ENCODE data around the gene SCNM1.

The SCNM1 gene

DNA sequence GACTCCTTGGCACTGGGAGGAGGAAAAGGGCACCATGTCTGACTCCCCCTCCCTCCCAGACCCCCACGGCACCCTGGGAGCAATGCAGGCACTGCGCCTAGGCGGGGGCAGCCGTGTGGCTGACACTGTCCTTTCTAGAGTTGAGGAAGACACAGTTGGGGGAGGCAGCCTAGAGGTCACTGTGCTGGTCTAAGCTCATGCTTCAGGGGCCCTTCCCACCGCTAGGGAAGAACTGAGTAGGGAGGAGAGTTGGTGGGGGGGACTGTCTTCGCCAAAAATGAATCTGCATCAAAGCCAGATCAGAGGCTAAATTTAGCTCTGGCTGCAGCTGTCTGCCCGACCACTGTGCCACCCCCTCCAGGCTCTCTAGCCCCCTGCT is 22.9 kb upstream of the SCNM1 start:
- no peak for DNase-seq (ENCODE audit: low spot score)

DNA sequence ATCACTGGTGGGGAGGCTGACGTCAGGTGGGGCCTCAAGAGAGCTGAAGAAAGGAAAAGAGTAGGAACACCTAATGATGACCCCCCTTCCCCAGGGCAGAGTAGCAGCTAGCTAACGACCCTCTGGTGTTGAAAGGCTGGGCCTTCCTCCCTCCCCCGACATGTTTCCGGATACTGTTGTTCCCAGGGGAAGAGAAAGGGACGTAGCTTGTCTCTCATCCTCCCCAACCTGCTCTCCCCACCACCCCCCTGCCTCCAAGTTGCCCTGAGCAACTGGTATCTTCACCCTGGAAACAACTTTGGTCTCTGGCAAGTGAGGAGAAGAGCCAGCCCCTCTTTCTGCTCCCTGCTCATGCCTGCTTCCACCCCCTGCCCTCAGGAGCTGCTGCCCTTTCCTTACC is 22.0 kb upstream of the SCNM1 start:
- TF ChIP-seq, protein P1, sequence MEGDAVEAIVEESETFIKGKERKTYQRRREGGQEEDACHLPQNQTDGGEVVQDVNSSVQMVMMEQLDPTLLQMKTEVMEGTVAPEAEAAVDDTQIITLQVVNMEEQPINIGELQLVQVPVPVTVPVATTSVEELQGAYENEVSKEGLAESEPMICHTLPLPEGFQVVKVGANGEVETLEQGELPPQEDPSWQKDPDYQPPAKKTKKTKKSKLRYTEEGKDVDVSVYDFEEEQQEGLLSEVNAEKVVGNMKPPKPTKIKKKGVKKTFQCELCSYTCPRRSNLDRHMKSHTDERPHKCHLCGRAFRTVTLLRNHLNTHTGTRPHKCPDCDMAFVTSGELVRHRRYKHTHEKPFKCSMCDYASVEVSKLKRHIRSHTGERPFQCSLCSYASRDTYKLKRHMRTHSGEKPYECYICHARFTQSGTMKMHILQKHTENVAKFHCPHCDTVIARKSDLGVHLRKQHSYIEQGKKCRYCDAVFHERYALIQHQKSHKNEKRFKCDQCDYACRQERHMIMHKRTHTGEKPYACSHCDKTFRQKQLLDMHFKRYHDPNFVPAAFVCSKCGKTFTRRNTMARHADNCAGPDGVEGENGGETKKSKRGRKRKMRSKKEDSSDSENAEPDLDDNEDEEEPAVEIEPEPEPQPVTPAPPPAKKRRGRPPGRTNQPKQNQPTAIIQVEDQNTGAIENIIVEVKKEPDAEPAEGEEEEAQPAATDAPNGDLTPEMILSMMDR (IDR thresholded peaks at IDR 0.05; ENCODE audit: extremely low read depth, missing control alignments), result no peak
- DNase-seq (ENCODE audit: low spot score), result no peak

More for the DNA sequence above, 22.9 kb upstream of the SCNM1 start:
- TF ChIP-seq, protein P1 (IDR thresholded peaks at IDR 0.05; ENCODE audit: extremely low read depth, missing control alignments), result no peak

DNA sequence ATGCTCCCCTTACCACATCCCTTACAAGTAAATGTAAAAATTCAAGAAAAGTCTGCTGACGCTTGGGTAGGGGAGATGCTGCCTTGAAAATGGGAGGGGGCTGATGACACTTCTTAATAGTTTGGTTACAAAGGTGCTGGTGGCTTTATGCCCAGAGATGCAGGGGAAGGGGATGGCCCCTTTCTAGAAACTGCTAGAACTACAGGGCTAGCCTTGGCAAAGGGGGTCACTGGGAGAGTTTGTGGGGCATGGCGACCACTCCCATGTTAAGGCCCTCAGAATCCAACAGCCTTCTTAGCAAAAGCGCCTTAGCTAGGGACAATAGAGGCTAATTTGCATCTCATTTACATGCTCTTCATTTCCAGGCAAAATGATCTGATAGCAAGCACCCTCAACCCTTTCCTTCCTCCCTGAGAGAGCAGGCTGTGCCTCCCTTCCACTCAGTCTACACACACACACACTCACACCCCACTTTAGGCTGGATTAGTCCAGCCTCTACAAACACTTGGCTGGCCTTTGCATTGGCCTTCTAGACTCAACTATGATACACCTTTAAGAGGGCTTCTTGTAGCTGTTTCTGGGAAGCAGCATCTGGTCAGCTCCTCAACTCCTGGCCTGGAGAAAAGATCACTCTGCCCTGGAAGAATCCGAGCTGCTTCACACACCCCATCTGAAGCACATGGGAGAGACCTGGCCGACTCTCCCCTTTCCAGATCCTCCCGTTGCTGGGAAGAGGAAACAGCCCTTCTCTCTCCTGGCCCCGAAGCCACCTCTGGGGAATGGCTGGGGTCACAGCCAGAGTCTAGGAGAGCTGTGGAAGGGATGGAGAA is 21.3 kb upstream of the SCNM1 start:
- TF ChIP-seq, protein P1 (IDR thresholded peaks at IDR 0.05; ENCODE audit: extremely low read depth, missing control alignments), result no peak
- no peak for DNase-seq (ENCODE audit: low spot score)

DNA sequence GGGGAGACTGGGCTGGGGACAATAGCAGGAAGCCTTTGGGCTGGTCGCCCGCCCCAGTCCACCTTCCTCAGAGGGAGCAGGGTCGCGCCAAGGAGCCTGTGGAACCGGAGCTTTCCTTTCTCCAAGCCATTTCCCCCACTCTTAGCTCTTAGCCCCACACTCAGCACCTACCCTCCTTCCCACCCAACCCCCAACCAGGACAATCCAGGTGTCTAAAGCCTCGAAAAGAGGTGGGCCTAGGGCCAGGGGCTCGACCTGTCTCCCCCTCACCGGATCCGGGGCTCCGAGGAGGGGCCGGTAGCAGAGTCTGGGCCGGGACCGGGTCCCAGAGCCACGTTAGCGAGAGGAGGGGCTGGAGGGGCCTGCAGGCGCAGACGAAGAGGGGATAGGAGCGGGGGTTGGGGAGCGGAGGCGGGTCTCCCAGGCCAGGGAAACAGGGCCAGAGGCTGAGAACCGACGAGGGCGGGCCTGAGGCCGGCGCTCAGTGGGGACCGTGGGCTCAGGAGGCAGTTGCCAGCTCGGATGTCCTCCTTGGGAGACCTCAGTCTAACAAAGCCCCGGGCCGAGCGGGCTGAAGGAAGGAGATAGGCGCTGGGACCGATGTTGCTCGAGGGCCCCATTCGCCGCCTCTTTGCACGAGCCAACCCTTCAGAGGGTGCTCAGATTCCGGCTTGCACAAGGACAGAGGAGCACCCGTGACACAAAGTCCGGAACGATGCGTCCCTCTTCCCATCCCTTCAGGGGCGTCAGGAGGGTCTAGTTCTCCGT is 20.5 kb upstream of the SCNM1 start:
- TF ChIP-seq, protein P1 (IDR thresholded peaks at IDR 0.05; ENCODE audit: extremely low read depth, missing control alignments), result no peak
- DNase-seq (ENCODE audit: low spot score), result no peak

DNA sequence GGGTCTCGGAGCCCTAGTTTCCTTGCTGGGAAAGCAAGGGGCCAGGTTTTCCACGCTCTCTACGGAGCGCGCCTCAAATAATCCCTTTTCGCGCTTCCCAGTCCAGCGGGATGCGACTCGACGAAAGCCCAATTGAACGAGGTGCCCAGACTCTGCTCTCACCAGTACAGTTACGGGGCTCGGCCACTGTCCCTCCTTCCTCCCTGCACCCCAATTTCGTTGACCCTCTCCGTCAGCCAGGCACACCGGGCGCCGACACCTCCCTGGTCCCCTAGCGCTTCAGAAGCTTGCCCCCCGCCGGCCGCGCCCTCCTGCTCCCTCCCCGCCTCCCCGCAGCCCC is 19.9 kb upstream of the SCNM1 start:
- no peak for DNase-seq (ENCODE audit: low spot score)
- TF ChIP-seq, protein P1 (IDR thresholded peaks at IDR 0.05; ENCODE audit: extremely low read depth, missing control alignments), result no peak

DNA sequence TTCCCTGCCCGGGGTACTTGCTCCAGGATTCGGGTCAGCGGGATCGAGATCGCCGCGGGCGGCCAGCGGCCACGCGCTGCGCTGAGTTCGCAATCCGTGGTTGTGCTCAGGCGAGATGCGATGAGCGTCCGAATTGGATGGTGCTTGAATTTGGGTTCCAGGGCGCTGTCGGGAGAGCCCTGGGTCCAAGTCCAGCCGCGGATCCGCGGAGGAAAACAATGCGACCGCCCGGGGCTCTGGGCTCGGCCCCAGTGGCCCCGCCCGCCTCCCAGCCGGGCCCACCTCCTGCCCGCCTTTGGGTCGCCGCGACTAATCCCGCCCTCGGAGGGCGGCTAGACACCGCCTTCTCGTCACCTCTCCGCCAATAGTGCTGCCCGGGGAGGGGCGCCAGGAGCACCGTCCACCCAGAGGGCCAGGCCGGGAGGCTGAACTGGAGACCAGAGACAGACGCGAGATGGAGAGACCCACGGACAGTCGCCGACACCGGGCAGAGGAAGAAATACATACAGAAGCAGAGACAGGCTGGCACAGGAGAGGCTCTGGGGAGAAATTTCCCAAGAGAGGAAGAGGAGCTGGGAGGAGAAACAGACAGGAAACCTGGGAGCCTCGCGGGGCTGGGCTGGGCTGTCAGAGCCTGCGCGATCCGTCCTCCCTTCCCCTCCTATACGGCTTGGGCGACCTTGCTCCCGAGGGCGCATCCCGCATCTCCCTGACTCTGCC is 19.4 kb upstream of the SCNM1 start, which contains the start of gene SEMA6C:
Gene SEMA6C, minus strand, starts transcription at position 220 of the 720 bp plus-strand sequence. CDS start 4,010 bp downstream, outside the sequence.
- TF ChIP-seq, protein P1 (IDR thresholded peaks at IDR 0.05; ENCODE audit: extremely low read depth, missing control alignments), result no peak

More for the DNA sequence above, 19.4 kb upstream of the SCNM1 start, which contains the start of gene SEMA6C:
- peak; percentile 94 for DNase-seq (ENCODE audit: low spot score)

All from GM20000 (cell line).